ENCODE measurements around the gene TMTC4.
"Not testable (repeated sequence)": the region's sequence is repeated elsewhere in the genome, so short reads cannot be mapped to it uniquely, and the experiment has no call there.

The TMTC4 gene, protein sequence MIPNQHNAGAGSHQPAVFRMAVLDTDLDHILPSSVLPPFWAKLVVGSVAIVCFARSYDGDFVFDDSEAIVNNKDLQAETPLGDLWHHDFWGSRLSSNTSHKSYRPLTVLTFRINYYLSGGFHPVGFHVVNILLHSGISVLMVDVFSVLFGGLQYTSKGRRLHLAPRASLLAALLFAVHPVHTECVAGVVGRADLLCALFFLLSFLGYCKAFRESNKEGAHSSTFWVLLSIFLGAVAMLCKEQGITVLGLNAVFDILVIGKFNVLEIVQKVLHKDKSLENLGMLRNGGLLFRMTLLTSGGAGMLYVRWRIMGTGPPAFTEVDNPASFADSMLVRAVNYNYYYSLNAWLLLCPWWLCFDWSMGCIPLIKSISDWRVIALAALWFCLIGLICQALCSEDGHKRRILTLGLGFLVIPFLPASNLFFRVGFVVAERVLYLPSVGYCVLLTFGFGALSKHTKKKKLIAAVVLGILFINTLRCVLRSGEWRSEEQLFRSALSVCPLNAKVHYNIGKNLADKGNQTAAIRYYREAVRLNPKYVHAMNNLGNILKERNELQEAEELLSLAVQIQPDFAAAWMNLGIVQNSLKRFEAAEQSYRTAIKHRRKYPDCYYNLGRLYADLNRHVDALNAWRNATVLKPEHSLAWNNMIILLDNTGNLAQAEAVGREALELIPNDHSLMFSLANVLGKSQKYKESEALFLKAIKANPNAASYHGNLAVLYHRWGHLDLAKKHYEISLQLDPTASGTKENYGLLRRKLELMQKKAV

DNA sequence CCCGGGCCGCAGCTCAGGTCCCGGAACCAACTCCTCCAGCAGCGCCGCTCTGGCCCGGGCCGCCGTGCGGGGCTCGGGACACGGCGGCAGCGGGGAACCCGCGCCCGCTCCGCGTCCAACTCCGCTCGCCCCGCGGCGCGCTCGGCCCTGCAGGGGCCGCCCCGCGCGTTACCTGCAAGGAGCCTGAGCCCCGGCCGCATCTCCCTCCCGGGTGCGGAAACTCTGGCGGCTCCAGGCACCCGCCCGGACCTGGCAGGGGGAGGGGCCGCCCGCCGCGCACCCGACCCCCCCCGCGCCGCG, at the start of gene TMTC4:
TSS of gene TMTC4 (minus strand) at position 224 of the 300 bp plus-strand sequence. CDS start 4,433 bp downstream, outside the sequence.
- no peak for DNase-seq

DNA sequence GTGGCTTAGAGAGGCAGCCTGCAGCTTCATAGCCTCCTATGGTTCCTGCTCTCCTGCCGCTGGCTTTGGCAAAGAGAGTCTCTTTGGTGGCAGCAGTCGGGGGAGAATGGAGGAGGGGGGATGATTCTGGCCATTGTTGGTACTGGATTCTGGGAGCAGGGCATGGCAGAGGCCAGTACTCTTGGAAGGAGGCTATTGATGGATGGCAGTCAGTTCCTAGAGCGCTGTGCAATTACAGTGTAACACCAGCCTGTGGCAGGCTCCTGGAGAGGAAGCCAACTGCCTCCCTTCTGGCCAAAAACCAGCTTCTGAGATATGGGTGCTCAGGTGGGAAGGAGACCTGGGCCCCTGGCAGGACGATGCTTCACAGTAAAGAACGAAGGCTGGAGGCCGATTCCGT, 47.9 kb upstream of the TMTC4 start:
- DNase-seq, result no peak

DNA sequence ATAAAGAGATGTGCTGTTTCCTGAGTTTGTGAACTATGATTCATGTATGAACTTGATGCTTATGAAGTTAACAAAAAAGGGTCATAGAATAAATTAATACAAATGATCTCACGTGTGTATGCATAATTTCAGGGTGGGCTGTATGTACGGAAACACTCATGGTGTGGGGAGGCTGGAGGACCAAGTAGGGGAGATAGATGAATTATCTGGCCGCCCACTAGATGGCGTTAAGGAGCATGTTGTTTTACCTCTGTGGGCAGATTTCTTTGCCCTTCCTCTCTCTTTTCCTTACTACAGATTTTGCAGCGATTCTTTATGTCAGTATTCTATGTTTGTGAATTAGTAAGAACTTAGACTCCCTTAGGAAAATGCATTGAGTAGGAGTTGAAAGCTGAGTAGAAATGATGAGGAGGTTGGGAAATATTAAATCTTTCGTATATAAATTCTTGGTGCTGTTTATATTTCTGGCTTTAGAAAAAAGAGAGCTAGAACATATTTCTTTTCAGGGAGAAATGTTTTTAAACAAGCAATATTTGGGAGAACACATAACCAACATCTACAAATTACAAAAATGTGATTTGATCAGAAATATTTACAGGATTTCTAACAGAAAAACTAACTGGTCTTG, 47.4 kb upstream of the TMTC4 start:
- DNase-seq, result peak; percentile 55

DNA sequence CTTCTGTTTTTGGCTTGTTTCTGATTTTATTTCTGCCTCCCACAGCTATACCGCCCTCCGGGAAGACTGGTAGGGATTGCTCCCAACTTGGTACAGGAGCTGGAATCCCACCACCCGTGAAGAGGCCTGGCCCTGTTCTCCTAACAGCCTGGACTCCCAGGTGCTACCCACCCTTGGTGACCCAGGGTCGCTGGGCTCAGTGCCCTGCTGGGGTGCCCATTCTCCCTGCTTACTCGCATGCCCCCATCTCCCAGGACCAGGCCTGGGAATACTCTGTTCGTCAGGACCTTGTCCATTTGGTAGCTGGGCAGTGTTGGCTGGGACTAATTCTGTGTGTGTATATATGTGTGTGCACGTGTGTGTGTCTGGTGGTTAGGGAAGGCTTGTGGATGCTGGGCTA, 41.0 kb upstream of the TMTC4 start:
- DNase-seq, result no peak

DNA sequence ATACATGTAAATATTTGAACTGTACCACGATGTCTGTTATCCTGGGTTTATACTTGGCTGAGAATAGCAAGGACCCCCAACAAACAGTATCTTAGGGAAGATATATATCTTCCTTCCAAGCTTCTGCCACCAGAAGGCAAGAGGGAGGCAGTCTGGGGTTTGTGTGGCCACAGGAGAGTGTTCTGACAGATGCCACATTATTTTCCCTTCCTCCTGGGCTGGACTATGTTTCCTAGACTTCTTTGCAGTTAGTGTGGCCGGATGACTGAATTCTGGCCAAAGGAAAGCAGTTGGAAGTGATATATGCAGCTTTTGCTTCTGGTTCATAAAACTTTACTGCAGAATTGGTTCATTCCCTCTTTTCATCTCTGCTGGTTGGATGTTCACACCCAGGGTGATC, 39.9 kb upstream of the TMTC4 start:
- DNase-seq, result no peak

DNA sequence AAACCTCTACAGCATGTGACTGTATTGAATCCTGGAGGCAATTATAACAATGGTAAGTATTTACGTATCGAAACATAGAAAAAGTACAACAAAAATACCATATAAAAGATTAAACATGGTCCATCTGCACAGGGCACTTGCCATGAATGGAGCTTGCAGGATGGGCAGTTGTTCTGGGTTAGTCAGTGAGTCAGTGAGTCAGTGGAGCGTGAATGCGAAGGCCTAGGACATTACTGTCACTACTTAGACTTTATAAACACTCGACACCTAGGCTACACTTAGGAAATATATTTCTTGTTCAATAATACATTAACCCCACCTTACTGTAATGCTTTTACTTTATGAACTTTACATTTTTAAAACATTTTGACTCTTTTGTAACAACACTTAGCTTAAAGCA, 35.6 kb upstream of the TMTC4 start:
- no peak for DNase-seq

DNA sequence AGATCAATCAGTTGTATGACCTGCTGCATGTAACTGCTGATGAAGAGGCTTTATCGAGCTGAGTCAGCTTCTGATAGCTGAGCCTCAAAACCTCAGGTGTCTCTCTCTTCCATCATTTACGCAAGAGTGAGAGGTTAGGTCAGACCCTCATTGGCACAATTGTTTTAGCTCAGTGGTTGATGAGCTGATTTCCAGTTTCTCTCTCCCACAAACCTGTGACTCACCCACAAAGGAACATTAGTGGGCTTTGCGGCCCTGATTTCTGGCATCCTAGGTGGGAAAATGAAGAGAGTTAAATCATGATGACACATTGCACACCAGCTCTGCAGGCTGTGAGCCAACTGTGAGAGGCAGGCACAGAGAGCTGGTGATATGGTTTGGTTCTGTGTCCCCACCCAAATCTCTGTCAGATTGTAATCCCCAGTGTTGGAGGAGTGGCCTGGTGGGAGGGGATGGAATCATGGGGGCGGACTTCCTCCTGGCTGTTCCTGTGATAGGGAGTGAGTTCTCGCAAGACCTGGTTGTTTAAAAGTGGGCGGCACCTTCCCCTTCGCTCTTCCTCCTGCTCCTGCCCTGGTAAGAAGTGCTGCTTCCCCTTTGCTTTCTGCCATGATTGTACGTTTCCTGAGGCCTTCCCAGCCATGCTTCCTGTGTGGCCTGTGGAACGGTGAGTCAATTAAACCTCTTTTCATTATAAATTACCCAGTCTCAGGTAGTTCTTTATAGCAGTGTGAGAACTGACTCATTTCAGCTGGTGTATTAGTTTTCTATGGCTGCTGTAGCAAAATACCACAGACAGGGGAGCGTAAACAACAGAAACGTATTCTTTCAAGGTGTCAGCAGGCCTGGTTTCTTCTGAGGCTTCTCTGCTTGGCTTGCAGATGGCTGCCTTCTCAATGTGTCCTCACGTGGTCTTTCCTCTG, 33.5 kb upstream of the TMTC4 start:
- no peak for DNase-seq

DNA sequence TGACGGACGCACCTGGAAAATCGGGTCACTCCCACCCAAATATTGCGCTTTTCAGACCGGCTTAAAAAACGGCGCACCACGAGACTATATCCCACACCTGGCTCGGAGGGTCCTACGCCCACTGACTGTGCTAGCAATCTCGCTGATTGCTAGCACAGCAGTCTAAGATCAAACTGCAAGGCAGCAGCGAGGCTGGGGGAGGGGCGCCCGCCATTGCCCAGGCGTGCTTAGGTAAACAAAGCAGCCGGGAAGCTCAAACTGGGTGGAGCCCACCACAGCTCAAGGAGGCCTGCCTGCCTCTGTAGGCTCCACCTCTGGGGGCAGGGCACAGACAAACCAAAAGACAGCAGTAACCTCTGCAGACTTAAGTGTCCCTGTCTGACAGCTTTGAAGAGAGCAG, 23.7 kb upstream of the TMTC4 start:
- DNase-seq, result not testable (repeated sequence)

DNA sequence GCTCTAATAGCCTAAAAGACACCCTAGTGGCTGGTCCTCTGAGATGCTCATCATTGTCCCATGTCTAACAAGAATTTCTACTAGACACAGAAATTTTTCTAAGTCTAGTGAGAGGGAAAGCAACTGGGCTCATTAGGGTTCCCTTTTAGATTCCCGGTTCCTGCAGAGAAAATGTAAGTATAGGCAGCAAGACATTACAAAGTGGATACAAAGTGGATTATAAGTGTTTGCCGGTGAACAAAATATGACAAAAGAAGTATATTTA, 20.8 kb upstream of the TMTC4 start:
- no peak for DNase-seq

DNA sequence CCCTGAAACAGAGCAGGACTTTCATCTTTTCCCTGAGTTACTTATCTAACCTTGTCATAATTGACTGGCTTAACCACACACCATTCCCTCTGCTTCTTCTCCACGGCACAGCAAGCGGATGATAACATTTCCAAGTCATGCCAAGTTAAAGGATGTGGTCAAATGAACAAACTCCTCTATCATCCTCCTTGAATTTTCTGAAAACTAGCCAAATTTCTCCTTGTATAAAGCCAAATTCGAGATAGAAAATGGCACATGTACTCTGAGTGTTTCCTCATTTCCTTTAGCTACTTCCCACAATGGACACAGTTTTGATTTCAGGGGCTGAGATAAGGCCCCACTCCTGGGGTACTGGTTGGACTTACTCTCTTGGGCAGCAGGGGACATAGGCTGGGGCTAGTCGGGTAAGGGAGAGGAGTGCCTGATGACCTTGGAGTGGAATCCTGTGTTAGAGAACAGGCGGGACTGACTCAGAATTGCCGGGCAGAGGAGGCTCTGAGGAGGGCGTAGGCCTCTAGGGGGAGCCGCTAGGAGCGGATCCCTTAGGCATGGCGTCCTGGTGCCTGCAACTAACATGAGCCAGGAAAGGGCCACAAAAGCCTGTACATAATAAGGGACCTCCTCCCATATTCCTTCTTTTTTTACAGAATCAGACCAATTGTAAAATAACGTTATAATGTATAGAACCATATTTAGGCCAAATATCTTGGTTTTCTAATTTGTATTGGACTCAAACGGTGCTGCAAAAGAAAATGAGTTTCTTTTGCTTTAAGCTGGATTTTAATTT, 20.3 kb upstream of the TMTC4 start:
- DNase-seq, result peak; percentile 44

DNA sequence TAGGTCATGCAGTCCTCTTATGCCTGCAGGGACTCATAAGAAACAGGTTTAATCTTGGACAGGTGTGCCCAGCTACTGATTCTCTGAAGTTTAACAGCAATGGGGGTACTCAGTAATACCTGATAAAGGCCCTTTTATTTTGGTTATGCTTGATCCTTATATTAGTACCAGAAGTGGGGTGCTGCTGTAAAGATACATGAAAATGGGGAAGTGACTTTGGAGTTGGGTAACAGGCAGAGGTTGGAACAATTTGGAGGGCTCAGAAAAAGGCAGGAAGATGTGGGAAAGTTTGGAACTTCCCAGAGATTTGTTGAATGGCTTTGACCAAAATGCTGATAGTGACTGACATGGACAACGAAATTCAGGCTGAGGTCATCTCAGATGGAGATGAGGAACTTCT, 14.6 kb upstream of the TMTC4 start:
- no peak for DNase-seq

DNA sequence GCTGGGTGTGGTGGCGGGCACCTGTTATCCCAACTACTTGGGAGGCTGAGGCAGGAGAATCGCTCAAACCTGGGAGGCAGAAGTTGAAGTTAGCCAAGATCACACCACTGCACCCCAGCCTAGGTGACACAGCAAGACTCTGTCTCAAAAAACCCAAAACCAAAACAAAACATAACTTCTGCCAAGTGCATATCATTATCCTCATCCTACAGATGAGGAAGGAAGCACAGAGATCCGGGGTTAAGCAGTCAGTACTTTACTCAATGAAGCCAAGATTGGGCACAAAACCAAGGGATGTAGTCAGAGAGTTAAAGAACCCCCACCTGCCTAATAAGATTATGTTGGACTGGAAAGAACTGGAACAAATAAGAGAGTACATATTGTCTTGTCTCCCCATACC, 5.5 kb upstream of the TMTC4 start:
- DNase-seq, result no peak

DNA sequence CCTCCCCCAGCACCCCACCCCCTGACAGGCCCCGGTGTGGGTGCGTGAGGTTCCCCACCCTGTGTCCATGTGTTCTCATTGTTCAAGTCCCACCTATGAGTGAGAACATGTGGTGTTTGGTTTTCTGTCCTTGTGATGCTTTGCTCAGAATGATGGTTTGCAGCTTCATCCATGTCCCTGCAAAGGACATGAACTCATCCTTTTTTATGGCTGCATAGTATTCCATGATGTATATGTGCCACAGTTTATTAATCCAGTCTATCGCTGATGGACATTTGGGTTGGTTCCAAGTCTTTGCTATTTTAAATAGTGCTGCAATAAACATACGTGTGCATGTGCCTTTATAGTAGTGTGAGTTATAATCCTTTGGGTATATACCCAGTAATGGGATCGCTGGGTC, 2.5 kb upstream of the TMTC4 start:
- not testable (repeated sequence) for DNase-seq

DNA sequence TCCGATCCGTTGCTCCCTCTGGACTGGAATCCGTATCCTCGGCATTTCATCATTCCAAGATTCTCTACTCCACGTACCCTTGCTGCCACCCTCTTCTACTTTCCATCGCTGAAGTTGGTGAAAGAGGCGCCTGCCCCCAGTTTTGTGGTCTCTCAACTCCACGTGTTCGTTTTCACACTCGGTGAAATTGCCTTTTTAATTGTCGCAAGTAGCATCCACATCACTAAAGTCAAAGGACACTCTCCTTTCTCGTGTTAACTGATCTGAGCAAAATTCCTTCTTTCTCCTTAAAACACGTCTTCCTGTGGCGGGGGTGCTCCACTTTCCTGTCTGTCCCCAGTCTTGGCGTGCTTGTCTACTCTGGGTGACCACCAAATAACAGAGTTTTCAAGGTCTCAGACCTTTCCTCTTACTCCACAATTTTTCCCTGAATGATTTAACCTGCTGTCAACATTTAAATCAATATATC, 1.1 kb upstream of the TMTC4 start:
- no peak for DNase-seq

DNA sequence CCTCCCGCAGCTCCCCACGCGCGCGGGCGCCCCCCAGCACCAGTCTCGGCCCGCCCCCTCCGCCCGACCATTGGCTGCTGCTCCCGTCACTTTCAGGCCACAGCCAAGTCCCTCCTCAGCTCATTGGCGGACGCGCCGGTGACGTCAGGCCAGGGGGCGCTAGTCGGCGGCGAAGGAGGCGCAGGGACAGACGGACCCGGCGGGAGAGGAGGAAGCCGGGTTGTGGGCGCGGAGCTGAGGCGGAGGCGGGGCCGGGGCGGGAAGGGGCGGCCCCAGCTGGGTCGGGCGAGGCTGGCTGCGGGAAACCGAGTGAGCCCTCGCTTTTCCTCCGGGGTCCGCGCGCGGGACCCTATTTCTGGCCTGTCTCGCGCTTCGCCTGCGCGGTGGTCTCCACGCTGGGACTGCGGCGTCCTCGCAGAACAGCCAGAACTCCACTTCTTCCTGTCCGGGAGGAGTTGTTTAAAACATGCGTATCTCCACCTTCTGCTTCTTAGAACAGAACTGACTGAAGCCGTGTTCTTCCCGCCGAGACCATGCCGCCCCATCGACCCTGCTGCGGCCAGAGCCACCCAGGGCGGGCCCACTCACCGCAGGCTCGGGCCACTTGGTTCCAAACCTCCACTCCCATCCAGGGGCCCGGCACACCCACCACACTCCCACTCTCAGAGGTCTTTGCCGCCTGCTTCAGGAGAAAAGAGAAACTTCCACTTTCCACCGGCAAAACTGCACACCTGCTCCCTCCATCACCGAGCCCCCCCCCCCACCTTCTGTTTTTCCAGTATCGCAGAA, 471 bp upstream of the TMTC4 start:
- peak; percentile 95 for DNase-seq

DNA sequence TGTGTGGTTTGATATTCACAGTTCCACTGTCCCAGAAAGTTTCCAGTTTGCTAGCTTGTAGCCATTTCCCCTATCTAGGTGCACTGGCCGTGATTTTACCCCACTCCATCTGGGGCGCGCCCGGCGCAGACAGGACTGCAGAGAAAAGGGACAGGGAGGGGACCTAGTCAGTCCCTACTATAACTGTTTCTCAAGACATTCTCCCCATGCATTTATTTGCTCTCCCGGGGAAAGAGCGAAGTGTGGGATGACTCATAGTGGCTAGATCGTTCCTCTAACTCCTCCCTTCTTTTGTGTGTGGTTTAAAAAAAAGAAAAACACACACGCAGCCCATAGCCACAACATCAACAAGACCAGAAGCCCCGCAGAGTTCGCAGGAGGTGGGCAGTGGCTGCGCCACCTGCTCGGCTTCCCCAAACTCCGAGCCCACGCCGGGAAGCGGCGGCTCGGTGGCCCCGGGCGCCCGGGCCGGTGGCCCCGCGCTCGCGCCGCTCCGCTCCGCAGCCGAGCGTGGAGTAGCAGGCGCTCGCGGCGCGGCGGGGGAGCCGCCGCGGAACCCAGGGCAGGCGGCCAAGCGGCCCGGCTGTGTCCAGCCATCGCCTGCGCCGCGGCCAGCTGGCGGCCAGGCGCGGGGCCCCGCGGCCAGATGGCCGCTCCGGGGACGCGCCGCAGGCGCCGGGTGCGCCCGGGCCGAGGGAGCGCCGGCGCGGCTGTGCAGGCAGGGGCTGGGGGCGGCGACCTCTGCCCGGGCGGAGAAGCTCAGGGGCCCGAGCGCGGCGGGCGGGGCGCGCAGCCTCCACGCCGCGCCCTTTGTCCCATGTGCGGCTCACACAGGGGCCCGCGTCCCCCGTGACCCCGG, 653 bp downstream of the TMTC4 start:
- DNase-seq, result peak; percentile 42

DNA sequence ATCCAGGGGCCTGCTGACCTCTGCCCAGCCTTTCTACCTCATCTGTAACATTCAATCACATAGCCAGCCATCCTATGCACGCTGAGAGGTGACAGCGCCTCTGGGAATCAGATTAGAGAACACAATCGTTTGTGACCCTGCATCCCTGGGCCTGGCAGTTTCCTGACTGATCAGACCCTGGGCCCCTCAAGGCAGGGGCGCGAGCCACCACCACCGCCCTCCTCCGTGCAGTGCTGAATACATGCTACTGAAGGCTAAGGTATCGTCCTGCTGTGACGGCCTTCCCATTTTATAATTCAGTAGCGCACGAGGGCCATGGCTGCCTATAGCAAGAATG, 1.3 kb downstream of the TMTC4 start:
- DNase-seq, result no peak

DNA sequence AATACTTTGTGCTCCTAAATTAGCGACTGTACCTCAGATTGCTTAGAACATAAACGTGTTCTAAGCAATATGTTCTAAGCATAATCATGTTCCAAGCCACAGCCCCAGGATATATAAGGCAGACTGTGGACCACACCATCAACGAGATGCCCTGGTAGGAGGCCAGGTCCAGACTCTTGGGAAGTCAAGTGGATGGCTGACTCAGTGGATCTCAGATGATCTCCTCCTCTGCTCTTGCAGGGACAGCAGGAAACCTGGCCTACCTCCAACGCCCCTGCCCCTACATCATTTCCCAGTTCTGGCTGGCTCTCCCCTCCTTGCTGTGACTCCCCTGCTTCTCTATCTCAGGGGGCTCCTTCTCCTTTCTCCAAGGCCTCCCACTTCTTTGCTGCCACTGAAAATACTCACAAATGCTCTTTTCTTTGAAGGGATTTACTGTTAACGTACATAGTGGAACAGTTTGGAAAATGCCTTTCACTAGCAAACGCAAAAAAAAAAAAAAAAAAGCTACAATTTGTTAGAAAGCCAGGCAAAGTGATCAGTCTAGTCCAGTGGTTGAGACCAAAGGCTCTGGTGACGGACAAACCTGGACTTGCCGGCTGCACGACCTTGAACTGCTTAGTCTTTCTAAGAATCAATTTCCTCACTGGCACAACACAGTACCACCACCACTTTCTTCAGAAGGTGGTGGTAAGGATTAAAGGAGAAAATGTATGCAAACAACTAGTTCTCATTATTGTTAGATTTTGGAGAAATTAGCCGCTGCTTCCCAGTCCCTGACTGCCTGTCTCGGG, 3.0 kb downstream of the TMTC4 start:
- DNase-seq, result no peak

DNA sequence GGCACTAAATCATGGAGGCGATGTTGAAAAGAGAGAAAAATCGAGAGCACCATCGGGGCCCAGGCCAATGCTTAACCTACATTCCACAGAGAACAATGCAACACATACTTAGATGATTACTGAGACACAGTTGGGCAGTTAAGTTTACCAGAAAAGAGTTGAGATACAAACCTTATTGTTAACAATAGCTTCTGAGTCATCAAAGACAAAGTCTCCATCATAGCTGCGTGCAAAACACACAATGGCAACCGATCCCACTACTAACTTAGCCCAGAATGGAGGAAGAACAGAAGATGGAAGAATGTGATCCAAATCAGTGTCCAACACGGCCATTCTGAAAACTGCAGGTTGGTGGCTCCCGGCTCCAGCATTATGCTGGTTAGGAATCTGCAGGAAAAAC, 6.2 kb downstream of the TMTC4 start:
- no peak for DNase-seq

DNA sequence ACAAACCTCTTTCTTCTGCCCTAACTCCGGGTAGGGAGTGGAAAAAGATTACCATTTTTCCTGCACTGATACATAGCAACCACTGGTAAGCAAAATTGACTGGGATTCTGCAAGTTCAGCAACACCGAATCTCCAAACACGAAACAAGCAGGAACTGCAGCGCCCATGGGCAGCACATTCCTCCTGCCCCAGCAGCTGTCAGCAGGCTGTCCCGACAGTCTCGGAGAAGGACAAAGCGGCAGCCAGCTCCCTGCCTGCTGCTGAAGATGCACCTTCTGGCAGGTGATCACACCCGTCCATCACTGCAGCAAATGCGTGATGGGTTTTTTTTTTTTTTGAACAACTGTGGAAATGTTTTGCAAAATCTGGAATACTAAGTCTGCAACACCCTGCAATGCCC, 6.7 kb downstream of the TMTC4 start:
- DNase-seq, result no peak

Data from RPMI8226 (cell line).